Heart right ventricle (tissue), 16 donors: ENCODE results near the gene UBE2E3. TPM values are rescaled to one million over a fixed set of nuclear protein-coding genes. Genes with fewer than 3 reads are reported as not detected.
A peak's percentile ranks its signal among the peaks of the same experiment; 100 is the strongest.

ENCODE experiments used
- ATAC-seq, 8 donors: fragments of 200-7000 bp; cut with Tn5 transposase; one replicate each; pipeline ENCODE4 v1.9.1; 2020; ENCODE audit warnings: mild to moderate bottlenecking in 8 of 8, moderate library complexity in 8 of 8, moderate number of reproducible peaks in 1 of 8
- DNase-seq, 2 donors: peaks; one replicate each; pipeline ENCODE4 v3.0.0-alpha.2; 2020
- H3K27ac ChIP-seq, 10 donors: fragments of 200-600 bp; sonication (generic) in 2 of 10; one replicate each; pipeline versions ENCODE4 v1.5.0 to v1.8.0; 2020 to 2022; ENCODE audit warnings: mild to moderate bottlenecking in 3 of 10
- H3K27me3 ChIP-seq, 7 donors: fragments of 200-600 bp; one replicate each; pipeline ENCODE4 v1.8.0; 2021 to 2022; ENCODE audit warnings: mild to moderate bottlenecking in 2 of 7
- H3K36me3 ChIP-seq, 9 donors: fragments of 200-600 bp; sonication (generic) in 1 of 9; one replicate each; pipeline versions ENCODE4 v1.5.0 to v1.8.0; 2020 to 2022; ENCODE audit warnings: mild to moderate bottlenecking in 2 of 9
- H3K4me1 ChIP-seq, 9 donors: fragments of 200-600 bp; sonication (generic) in 1 of 9; one replicate each; pipeline versions ENCODE4 v1.5.0 to v1.8.0; 2020 to 2022; ENCODE audit warnings: mild to moderate bottlenecking in 4 of 9
- H3K4me3 ChIP-seq, 10 donors: fragments of 200-600 bp; sonication (generic) in 2 of 10; one replicate each; pipeline versions ENCODE4 v1.5.0 to v1.8.0; 2020 to 2022; ENCODE audit warnings: mild to moderate bottlenecking in 7 of 10, moderate library complexity in 2 of 10
- H3K9me3 ChIP-seq, 11 donors: fragments of 200-600 bp in 10 of 11; sonication (generic) in 2 of 11; one replicate each; pipeline versions ENCODE4 v1.5.0 to v1.8.0; 2013 to 2022; ENCODE audit warnings: mild to moderate bottlenecking in 2 of 11, control low read depth in 1 of 11, moderate library complexity in 1 of 11
- WGBS, 2 donors: extraction: QIAGEN DNeasy Blood & Tissue Kit; methylation state at CpG; one replicate each; pipeline ENCODE4 v1.1.7; 2013; ENCODE audit warnings: inconsistent platforms in 1 of 2; 5-methylcytosine and 5-hydroxymethylcytosine counted together
- intact Hi-C, 10 donors: fragments of 100-400 bp; cut with DNase I; formaldehyde crosslinking; loops; one replicate each; pipeline versions ENCODE4 v1.11.1 to v1.14.2; 2022
- polyA plus RNA-seq, 2 donors: library from polyadenylated mRNA; stranded (reverse); fragments of 200-250 nt; gene quantifications; one replicate each; pipeline ENCODE4 v1.2.3, GENCODE V29; 2013
- total RNA-seq, 10 donors: library from RNA; stranded (reverse); fragmentation: NEBNext Ultra II Directional in 3 of 10; extraction: Animal tissue kit (Norgen Biotek cat#: 25700) in 3 of 10; gene quantifications; one replicate each; pipeline versions ENCODE4 v1.2.1 to v1.2.4, GENCODE V29; 2021 to 2023
- TF ChIP-seq, protein P1 (sequence below), 9 donors: fragments of 200-600 bp; sonication (generic) in 2 of 9; IDR thresholded peaks; one replicate each; pipeline versions ENCODE4 v1.5.0 to v1.8.0; 2021 to 2022; ENCODE audit warnings: antibody characterized with exemption in 9 of 9, mild to moderate bottlenecking in 5 of 9, moderate library complexity in 1 of 9
- donor health status: Arrhythmogenic right ventricular cardiomyopathy.
- donor health status: ischemic (EF 13 %, LVEDD 7.1; RV severe dilation, severe dysfunction).
- donor health status: healthy with polysubstance abuse.
- donor health status: DM: no; HTN: yes; CAD: no.
- donor health status: DM: no; HTN: no; CAD: no.
- donor health status: ischemic (EF 25% LVEDD 6.9; RV normal size, moderate dysfunction).
- donor health status: ischemic (EF 25% LVEDD 5.7; RV mildly dilated, moderate dysfunction).
- donor health status: healthy.
- donor health status: DM: yes; HTN: yes; CAD: no.
- donor health status: Ischemic cardiomyopathy.
- donor health status: ischemic (EF 35%, LVEDD 5.7; RV mildly dilated, moderate dysfunction).
- donor health status: nonischemic (EF 11% LVEDD 7.7; RV severe dilation, severe dysfunction).
- donor health status: DM: yes; HTN: yes; CAD: no.
- donor health status: PGD.
- donor health status: ischemic (EF 29% LVEDD 5.4; RV normal size, mild dysfunction).
- donor health status: nonischemic (EF 23%, LVEDD 6.1; RV moderate dilation, normal function).

The UBE2E3 gene
- total and polyA plus RNA-seq, 12 donors, result 26.3 to 59.1 (median 54.9) TPM

DNA sequence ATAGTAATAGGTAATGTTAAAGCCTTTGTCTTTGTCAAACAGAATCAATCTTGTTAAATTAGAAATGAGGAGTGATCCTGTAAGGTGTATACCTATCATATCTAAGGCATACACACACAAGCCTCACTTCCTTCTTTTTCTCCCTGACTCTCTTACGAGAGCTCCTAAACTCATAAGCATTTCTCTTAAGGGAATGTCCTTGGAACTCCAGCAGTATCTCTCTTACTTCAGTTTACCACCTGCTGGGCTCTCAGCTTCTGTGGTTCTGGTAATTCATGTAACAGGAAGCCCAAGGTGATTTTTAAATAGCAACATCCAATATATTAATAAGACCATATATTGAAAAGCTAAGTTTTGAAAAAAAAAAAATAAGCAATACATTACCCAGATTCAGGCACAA lies 85.9 kb downstream of the UBE2E3 start:
- no peaks in the 10 kb centered on the region for H3K9me3 ChIP-seq
- H3K27ac ChIP-seq, result no peak overlapping the region
- peaks cover 0 to 18% (median 0%) of the 10 kb centered on the region in 9 donors for H3K36me3 ChIP-seq
- 90 to 100% methylated on average over 1 of the region's 1 CpG for WGBS, 2 donors
- H3K27me3 ChIP-seq, result no peaks in the 10 kb centered on the region
- DNase-seq, result no peak
- ATAC-seq, result no peak
- intact Hi-C loops, result loop anchor here in 2 of 10 donors (10.0 kb wide), 1 partner anchor 942 kb away; no protein-coding TSS in a partner anchor
- H3K4me3 ChIP-seq, result no peak overlapping the region
- TF ChIP-seq, protein P1, sequence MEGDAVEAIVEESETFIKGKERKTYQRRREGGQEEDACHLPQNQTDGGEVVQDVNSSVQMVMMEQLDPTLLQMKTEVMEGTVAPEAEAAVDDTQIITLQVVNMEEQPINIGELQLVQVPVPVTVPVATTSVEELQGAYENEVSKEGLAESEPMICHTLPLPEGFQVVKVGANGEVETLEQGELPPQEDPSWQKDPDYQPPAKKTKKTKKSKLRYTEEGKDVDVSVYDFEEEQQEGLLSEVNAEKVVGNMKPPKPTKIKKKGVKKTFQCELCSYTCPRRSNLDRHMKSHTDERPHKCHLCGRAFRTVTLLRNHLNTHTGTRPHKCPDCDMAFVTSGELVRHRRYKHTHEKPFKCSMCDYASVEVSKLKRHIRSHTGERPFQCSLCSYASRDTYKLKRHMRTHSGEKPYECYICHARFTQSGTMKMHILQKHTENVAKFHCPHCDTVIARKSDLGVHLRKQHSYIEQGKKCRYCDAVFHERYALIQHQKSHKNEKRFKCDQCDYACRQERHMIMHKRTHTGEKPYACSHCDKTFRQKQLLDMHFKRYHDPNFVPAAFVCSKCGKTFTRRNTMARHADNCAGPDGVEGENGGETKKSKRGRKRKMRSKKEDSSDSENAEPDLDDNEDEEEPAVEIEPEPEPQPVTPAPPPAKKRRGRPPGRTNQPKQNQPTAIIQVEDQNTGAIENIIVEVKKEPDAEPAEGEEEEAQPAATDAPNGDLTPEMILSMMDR (IDR thresholded peaks at IDR 0.05), result no peak
- peaks cover 0 to 11% (median 7%) of the 10 kb centered on the region in 9 donors for H3K4me1 ChIP-seq

DNA sequence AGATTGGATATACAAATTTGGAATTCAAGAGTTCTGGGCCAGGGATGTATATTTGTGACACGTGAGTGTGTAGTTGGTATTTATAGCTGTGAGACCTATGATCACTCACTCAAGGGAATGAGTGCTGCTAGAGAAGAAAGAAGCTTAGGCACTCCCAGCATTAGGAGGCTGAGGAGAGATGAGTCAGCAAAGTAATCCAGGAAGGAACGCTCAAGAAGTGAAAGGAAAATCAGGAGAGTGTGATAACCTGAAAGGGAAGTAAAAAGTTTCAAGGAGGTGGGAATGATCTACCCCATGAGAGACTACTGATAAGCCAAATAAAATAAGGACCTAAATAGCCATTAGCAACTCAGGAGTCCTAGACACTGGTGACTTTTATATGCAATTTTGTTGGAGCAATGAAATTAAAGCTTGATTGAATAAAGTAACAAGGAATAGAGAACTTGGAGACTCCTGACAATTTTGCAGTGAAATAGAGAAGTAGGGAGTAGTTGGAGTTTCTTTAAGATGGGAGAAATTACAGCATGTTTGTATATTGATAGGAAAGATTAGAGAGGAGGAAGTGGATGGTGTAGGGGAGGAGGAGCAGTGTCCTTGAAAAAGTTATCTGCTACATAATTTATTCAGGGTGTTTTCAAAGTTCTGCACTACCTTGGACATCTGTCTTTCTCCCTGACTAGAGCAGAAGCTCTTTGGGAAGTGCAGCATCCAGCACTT lies 89.9 kb downstream of the UBE2E3 start:
- ATAC-seq (peak in 1 of 8 donors; percentile 35), DNase-seq (no peak)
- no peak overlapping the region for H3K27ac ChIP-seq
- peaks cover 0 to 30% (median 16%) of the 10 kb centered on the region in 9 donors for H3K4me1 ChIP-seq
- no peak overlapping the region for H3K4me3 ChIP-seq
- H3K36me3 ChIP-seq, result no peaks in the 10 kb centered on the region
- TF ChIP-seq, protein P1 (IDR thresholded peaks at IDR 0.05), result no peak
- WGBS, 2 donors, result 49 to 58% methylated on average over 2 of the region's 2 CpGs
- H3K9me3 ChIP-seq, result no peaks in the 10 kb centered on the region
- intact Hi-C loops, result loop anchor here in 2 of 10 donors (10.0 kb wide), 1 partner anchor 645 kb away; no protein-coding TSS in a partner anchor
- H3K27me3 ChIP-seq, result no peaks in the 10 kb centered on the region

DNA sequence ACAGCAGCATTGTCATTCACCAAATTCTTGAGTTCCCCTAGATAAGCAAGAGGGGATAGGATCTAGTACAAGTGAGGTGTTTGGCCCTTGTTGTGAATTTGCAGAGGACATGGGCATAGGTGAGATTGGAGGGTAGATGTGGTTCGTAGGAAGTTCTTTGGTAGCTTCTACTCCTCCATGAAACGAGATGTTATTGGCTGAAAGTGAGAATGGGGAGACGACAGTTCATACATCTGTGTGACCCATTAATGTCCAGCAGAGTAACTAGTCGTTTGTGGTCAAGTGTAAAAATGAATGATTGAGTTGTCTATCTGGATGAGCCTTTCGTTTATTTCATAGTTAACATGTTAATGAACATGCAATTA lies 90.4 kb downstream of the UBE2E3 start:
- Histone ChIP-seq H3K4me1 (peaks cover 0 to 30% (median 16%) of the 10 kb centered on the region in 9 donors), H3K9me3 (no peaks in the 10 kb centered on the region), H3K27me3 (no peaks in the 10 kb centered on the region), H3K4me3 (no peak overlapping the region), H3K27ac (no peak overlapping the region), H3K36me3 (no peaks in the 10 kb centered on the region)
- TF ChIP-seq, protein P1 (IDR thresholded peaks at IDR 0.05), result no peak
- 92 to 93% methylated on average over 5 of the region's 5 CpGs for WGBS, 2 donors
- DNase-seq, result no peak
- intact Hi-C loops, result loop anchor here in 2 of 10 donors (10.0 kb wide), 1 partner anchor 644 kb away; no protein-coding TSS in a partner anchor
- ATAC-seq, result no peak

DNA sequence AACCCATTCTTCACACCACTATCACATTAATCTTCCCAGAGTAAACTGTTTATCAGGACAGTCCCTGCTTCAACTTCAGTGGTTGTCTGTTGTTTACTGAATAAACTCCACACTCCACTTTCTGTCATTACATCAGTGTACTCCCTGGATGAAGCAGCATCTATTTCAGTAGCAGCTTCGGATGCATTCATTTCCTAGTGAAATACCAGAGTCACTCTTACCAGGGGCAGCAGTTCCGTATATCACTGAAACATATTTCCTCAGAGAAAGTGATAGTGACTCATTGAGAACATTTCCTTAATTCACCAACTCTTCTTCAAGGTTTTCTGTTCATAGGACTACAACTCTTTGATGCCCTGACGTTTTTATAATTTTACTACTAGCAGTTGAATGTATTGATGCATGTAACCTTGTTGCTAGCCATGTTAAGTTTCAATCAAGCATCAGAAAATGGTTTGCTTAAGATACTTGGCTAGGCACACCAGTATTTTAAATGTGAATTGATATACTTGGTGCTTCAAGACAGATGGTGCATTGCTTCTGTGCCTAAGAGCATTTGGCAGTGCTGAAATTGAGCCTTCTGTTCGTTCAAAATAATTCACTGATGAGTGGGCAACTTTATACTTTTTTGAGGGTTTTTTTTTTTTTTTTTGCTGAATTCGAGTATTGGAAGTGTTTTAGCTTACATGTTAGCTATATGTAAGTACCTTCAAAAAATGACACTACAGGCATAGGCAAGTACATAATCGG lies 92.3 kb downstream of the UBE2E3 start:
- ATAC-seq (no peak), DNase-seq (no peak)
- no peaks in the 10 kb centered on the region for H3K36me3 ChIP-seq
- H3K9me3 ChIP-seq, result no peaks in the 10 kb centered on the region
- H3K4me1 ChIP-seq, result peaks cover 0 to 30% (median 16%) of the 10 kb centered on the region in 9 donors
- intact Hi-C loops, result loop anchor here in 2 of 10 donors (10.0 kb wide), 1 partner anchor 642 kb away; no protein-coding TSS in a partner anchor
- 64 to 73% methylated on average over 6 of the region's 6 CpGs for WGBS, 2 donors
- no peak overlapping the region for H3K4me3 ChIP-seq
- no peaks in the 10 kb centered on the region for H3K27me3 ChIP-seq
- H3K27ac ChIP-seq, result no peak overlapping the region
- TF ChIP-seq, protein P1 (IDR thresholded peaks at IDR 0.05), result no peak
